HG03457 (cell line): ENCODE measurements around the gene HS6ST1.
"Not testable (repeated sequence)": the region's sequence is repeated elsewhere in the genome, so short reads cannot be mapped to it uniquely, and the experiment has no call there.

ENCODE experiments used
- ATAC-seq: cut with Tn5 transposase; IDR thresholded peaks from one replicate; pipeline ENCODE4 v1.9.1; 2021; ENCODE audit warnings: moderate number of reproducible peaks; ENCODE audit not compliant: unreplicated experiment

Gene HS6ST1

GRCh38 chr2:128269990-128270671, 48.5 kb downstream of the HS6ST1 start:
- no peak for ATAC-seq

- ATAC-seq: no peak
Measured at GRCh38 chr2:128269063-128269989, 49.3 kb downstream of the HS6ST1 start.

- ATAC-seq: not testable (repeated sequence)
Measured at GRCh38 chr2:128268611-128269010, 50.1 kb downstream of the HS6ST1 start.

- ATAC-seq: not testable (repeated sequence)
Measured at GRCh38 chr2:128268145-128268544, 50.5 kb downstream of the HS6ST1 start.

GRCh38 chr2:128267649-128268048, 51.0 kb downstream of the HS6ST1 start:
- ATAC-seq: not testable (repeated sequence)

GRCh38 chr2:128267197-128267596, 51.5 kb downstream of the HS6ST1 start:
- ATAC-seq: not testable (repeated sequence)

- not testable (repeated sequence) for ATAC-seq
Measured at GRCh38 chr2:128266463-128266862, 52.2 kb downstream of the HS6ST1 start.

GRCh38 chr2:128265608-128265993, 53.1 kb downstream of the HS6ST1 start:
- ATAC-seq: not testable (repeated sequence)

- ATAC-seq: no peak
Measured at GRCh38 chr2:128264881-128265607, 53.6 kb downstream of the HS6ST1 start.

GRCh38 chr2:128263902-128264331, 54.8 kb downstream of the HS6ST1 start:
- no peak for ATAC-seq

- ATAC-seq: no peak
Measured at GRCh38 chr2:128262315-128263253, 56.1 kb downstream of the HS6ST1 start.

GRCh38 chr2:128261245-128262128, 57.2 kb downstream of the HS6ST1 start:
- ATAC-seq: no peak

- no peak for ATAC-seq
Measured at GRCh38 chr2:128260239-128261138, 58.2 kb downstream of the HS6ST1 start.

- no peak for ATAC-seq
Measured at GRCh38 chr2:128259585-128259984, 59.1 kb downstream of the HS6ST1 start.

- ATAC-seq: no peak
Measured at GRCh38 chr2:128258218-128258617, 60.5 kb downstream of the HS6ST1 start.

- no peak for ATAC-seq
Measured at GRCh38 chr2:128252501-128252900, 66.2 kb downstream of the HS6ST1 start.

GRCh38 chr2:128252086-128252485, 66.6 kb downstream of the HS6ST1 start:
- not testable (repeated sequence) for ATAC-seq
